C4-2B (cell line): Measurements from ENCODE around the gene OR4D2.

Experiments used
- ZFX ChIP-seq: fragments of 450-650 bp; IDR thresholded peaks from 2 replicates; pipeline ENCODE4 v1.6.1; 2017
- TF ChIP-seq, protein P1 (sequence below): fragments of 450-650 bp; conservative IDR thresholded peaks from 2 replicates; pipeline ENCODE4 v1.5.1; 2017; ENCODE audit warnings: mild to moderate bottlenecking

GRCh38 chr17:58189436-58190146 lies 22.8 kb downstream of the OR4D2 start:
- TF ChIP-seq, protein P1, sequence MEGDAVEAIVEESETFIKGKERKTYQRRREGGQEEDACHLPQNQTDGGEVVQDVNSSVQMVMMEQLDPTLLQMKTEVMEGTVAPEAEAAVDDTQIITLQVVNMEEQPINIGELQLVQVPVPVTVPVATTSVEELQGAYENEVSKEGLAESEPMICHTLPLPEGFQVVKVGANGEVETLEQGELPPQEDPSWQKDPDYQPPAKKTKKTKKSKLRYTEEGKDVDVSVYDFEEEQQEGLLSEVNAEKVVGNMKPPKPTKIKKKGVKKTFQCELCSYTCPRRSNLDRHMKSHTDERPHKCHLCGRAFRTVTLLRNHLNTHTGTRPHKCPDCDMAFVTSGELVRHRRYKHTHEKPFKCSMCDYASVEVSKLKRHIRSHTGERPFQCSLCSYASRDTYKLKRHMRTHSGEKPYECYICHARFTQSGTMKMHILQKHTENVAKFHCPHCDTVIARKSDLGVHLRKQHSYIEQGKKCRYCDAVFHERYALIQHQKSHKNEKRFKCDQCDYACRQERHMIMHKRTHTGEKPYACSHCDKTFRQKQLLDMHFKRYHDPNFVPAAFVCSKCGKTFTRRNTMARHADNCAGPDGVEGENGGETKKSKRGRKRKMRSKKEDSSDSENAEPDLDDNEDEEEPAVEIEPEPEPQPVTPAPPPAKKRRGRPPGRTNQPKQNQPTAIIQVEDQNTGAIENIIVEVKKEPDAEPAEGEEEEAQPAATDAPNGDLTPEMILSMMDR, result no peak
- TF ChIP-seq ZFX, result no peak
